ENCODE data around the gene GLCCI1.
"Not testable (repeated sequence)": the region's sequence is repeated elsewhere in the genome, so short reads cannot be mapped to it uniquely, and the experiment has no call there.

The GLCCI1 gene

DNA sequence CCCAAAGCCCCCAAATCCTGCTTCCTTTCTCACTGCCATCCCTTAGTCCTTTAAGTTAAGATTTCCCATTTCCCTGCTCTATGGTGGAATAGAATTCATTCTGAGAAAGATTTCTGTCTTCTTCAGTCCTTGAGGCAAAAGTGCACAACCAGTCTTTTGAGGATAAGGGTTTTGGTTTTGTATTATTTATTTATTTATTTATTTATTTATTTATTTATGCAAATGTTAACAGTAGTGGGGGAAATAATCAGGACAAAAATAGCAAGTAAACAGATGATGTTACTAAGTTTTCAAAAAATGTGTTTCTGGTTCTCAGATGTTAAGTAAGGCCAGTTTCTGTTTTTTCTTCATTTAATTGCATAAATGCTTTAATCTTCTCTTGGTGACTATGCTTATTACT lies 84.2 kb downstream of the GLCCI1 start:
- no peak for DNase-seq

DNA sequence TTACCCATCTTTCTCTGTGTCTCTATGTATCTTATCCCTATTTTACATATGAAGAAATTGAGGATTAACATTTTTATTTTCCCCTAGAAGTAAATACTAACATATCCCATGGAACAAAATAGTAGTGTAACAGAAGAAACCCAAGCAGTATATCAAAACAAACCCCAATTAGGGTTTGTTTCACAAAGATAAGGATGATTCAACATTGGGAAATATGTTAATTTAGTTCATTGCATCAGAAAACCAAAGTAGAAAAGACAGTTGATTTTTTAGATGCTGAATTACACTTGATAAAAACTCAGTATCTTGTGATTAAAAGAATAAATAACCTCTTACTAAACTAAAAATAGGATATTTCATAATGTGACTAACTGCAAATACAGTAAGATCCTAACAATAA lies 87.8 kb downstream of the GLCCI1 start:
- DNase-seq: peak; percentile 50

DNA sequence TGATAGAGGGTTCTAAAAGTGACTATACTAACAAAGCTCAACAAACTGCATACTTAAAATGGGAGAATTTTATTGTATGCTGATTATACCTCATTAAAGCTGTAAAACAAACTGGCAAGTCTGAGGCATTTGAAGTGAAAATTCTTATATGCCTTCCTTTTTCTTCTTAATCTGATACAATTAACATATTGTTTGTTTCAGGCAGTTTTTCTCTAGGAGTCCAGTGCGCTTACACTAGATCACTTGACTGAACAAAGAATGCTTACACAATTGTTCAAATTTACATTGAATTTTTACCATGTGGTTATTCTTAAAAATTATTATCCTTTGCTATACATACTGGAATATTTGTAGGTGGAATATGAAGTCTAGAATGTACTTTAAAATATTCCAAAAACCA lies 89.0 kb downstream of the GLCCI1 start:
- DNase-seq: no peak

DNA sequence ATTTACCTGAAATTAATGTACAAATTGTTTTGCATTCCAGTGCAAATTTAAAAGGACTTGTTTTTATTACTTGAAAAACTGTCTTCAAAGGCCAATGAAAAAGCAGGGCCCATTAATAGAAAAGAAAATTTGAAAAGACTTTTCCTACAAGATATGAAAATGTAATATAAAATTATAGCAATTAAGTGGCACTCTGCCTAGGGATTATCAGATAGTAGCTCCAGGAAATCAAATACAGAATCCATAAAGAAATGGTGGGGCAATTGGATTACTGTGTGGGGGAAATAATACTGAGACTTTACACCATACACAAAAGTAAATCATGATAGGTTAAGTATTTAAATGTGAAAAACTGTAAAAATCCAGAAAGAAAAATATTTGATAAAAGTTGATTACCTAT lies 89.7 kb downstream of the GLCCI1 start:
- DNase-seq: no peak

DNA sequence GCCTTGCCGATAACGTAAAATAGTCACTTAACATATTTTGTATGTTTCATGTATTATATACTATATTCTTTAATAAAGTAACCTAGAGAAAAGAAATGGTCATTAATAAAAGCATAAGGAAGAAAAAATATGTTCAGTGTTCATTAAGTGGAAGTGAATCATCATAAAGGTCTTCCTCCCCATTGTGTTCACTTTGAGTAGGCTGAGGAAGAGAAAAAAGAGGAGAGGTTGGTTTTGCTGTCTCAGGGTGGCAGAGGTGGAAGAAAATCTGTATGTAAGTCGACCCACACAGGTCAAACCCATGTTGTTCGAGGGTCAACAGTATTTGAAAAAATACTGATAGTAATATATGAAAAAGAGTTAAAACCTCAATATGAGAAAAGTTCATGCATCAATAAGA lies 90.3 kb downstream of the GLCCI1 start:
- no peak for DNase-seq

DNA sequence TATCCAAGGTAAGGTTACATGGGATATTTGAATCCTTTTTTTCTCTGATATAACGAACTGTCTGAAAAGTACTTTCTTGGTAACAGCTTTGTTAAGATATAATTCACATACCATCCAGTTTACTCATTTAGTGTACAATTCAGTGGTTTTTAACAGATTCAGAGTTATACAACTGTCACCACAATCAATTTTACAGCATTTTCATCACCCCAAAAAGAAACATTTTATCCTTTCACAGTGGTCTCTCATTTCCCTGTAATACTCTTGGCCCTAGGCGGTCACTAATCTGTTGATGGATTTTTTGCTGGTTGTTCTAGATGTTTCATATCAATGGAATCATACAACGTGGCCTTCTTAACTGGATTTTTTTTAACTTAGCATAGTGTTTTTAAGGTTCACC lies 91.6 kb downstream of the GLCCI1 start:
- DNase-seq: no peak

DNA sequence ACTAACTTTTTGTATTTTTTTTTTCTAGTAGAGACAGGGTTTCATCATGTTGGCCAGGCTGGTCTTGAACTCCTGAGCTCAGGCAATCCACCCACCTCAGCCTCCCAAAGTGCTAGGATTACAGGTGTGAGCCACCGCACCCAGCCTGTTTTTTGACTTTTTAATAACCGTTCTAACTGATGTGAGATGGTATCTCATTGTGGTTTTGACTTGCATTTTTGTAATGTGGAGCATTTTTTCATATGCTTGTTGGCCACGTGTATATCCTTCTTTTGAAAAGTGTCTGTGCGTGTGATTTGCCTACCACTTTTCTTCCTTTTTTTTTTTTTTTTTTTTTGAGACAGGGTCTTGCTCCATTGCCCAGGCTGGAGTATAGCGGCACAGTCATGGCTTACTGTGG lies 94.7 kb downstream of the GLCCI1 start:
- DNase-seq: peak; percentile 25

DNA sequence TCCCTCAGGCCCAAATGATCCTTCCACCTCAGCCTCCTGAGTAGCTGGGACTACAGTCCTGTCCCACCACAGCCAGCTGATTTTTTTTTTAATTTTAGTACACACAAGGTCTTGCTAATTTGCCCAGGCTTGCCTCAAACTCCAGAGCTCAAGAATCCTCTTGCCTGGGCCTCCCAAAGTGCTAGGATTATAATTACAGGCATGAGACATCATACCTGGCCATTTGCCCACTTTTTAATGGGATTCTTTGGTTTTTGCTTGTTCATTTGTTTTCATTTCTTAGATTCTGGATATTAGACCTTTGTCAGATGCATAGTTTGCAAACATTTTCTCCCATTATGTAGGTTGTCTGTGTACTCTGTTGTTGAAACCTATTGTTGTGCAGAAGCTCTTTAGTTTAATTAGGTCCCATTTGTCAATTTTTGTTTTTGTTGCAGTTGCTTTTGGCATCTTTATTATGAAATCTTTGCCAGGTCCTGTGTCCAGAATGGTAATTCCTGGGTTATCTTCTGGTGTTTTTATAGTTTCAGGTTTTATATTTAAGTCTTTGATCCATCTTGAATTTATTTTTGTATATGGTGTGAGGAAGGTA lies 95.2 kb downstream of the GLCCI1 start:
- no peak for DNase-seq

DNA sequence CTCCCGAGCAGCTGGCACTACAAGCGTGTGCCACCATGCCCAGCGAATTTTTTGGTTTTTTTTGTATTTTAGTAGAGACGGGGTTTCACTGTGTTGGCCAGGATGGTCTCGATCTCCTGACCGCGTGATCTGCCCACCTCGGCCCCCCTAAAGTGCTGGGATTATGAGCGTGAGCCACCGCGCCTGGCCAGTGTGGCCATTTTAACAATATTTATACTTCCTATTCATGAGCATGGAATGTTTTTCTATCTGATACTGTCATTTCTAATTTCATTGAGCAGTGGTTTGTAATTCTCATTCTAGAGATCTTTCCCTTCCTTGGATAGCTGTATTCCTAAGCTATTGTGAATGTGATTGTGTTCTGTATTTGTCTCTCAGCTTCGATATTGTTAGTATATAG lies 96.2 kb downstream of the GLCCI1 start:
- DNase-seq: no peak

DNA sequence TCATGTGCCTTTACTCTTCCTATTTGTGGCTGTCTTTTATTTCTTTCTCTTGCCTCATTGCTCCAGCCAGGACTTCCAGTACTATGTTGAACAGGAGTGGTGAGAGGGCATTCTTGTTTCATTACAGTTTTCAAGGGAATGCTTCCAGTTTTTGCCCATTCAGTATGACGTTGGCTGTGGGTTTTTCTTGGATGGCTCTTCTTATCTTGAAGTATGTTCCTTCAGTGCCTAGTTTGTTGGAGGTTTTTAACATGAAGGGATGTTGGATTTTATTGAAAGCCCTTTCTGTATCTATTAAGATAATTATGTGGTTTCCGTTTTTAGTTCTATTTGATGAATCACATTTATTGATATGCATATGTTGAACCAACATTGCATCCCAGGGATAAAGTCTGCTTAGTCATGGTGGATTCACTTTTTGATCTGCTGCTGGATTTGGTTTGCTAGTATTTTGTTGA lies 96.8 kb downstream of the GLCCI1 start:
- DNase-seq: peak; percentile 26

DNA sequence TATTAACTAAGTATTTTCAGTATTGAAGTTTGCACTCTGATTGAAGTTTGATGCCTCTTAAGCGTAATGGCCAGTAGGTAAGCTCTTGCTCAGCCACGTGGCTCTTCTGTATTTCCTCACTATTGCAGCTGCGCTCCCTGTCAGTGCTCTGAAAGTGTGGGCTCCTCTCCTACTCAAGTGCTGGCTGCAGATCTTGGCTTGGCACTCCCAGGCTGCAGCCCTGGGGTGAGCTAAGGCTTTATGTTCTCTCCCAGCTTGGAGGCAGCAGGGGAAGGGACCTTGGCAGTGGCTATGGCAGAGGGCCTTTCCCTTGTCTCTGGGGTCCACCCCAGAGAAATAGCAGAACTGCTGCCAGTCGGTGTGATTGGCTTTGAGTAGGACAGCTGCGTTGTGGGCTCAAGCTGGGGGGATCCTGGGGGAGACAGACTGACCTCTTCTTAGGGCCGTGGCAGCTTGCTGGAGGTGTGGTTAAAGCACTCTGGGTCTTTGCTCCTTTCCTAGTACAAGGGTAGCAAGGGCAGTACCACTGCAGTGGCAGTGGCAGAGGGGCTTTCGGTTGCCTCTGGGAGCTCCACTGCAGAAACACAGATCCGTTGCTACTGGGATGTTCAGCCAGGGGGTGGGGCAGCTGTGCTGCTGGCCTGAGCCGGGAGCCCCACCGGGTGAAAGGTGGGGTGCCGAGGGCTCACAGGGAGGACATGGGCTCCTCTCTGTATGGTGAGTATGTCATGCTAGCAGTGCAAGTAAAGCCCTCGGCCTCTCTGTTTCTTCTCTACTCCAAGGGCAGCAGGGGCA lies 100.5 kb downstream of the GLCCI1 start:
- DNase-seq: no peak

DNA sequence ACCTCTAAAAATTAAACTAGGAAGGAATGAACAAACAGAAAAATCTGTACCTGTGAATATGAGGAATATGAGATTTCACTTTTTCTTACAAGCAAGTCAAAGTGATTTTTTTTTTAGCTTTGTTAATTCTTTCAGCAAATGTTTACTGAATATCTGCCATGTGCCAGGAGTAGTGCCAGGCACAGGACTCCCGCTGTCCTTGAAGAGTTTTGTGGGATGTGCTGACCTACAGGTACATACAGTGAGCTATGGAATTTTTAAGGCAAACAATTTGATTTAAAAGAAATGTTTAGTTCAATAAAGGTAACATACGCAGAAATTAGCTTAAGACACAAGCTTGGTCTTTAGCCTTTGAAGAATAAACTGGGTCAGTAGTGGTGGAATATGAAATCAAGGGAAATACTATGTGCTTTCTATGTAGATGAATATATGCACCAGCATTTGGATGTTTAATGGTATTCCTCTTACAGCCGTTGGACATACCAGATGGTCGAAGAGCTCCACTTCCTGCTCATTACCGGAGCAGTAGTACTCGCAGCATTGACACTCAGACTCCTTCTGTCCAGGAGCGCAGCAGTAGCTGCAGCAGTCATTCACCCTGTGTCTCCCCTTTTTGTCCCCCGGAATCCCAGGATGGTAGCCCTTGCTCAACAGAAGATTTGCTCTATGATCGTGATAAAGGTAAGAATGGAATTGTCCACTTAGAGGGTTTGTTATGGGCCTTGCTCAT lies 102.0 kb downstream of the GLCCI1 start:
- DNase-seq: no peak

DNA sequence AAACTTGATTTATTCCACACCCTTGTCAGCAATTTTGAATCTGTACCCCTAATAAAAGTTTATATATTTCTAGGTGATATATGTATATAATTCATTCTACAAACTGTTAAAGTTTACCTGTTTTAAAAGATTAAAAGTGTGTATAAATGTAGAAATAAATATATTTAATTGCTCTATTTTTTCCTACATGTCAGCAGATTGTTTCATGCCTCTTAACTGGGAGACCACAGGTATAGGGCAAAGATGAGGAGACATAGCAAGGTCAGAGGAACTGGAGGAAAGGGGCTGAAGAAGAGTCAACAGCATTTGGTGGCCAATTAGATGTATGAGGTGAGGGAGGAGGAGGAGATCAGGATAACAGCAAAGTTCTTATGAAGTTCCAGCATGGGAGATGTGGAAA lies 109.8 kb downstream of the GLCCI1 start:
- no peak for DNase-seq

DNA sequence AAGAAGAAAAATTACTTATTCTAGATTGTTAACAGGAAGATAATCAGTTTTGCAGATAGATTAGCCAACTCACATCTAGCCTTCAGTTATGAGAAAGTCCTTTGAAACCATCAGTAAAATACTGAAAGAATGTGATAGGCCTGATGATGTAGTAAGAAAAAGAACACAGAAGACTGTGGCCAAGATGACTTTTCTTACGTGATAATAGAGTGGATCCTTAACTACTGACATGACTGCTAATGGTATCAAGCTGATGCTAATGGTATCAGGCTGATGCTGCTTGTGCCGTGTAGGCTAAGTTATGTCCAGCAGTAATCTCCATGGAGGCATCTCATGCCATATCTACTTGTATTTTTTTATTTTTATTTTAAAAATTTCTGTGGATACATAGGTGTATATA lies 114.2 kb downstream of the GLCCI1 start:
- DNase-seq: no peak

DNA sequence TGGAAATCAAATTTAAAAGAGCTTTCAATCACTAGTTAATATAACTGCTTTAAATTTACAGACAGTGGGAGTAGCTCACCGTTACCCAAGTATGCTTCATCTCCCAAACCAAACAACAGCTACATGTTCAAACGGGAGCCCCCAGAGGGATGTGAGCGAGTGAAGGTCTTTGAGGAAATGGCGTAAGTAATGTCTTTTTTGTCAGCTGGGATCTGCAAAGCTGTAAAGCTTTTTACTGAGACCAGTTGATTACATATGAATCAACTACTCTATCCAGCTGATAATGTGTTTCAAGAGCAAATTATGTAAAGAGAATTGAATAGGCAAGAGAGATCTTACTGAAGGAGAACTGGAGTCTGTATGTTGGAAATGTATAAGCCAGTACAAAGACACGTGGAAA lies 116.2 kb downstream of the GLCCI1 start:
- DNase-seq: no peak

DNA sequence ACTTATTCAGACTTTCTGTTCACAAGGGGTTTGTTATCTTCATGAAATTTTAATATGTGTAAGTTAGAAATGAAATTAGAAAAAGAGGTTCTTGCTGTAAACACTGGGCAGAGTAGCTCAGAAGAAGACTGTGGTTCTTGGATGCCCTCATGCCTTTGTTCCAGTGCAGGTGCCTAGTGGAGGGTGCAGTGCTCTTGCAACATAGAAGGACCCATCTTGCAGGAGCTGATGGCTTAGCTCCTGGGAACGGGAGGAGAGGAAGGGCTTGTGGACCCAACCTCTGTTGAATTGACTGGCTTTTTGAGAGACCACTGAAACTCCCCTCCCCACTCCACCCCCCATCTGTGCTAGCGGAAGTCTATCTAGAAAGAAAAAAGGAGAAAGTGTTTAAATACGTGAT lies 116.8 kb downstream of the GLCCI1 start:
- DNase-seq: no peak

DNA sequence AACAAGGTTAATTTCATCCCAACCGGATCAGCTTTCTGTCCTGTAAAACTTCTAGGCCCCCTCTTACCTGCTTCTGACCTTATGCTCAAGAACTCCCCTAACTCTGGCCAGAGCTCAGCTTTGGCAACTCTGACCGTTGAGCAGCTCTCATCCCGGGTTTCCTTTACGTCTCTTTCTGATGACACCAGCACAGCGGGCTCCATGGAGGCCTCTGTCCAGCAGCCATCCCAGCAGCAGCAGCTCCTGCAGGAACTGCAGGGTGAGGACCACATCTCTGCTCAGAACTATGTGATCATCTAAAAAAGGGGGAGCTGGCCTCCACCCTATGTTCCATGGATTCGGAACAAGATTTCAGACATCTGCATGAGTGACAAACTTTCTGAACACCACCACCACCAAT lies 117.6 kb downstream of the GLCCI1 start:
- DNase-seq: no peak

DNA sequence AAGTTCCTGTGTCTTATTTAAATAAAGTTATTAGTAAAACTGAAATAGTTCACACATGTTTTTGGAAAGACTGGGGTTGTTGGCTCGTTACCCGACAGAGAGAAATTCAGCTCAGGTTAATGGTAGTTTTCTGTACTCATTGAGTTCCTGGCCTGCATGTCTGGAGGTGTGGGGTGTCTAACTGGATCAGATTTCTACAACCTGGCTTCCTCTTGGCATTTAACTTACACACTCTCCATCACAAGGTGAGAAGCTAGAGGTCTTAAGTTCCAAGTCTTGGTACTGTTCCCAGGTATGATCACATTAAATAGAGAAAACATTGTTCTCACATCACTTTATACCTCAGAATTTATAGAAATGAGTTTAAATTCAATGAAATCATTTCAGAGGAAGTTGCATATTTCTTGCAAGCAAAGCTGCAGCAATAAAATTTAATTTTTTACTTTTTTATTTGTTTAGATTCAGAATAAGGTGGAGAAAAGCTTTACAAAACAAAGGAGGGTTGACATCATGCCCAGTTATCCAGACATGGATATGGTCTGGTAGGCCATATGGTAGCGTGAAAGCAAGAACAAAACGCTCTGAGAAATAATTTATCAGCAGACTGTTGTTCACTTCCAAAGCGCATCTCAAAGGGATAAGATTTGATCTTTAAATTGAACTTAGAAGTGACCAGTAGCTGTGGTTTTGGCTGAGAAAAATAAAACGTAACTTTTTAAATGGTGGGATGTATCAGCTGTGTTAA lies 120.6 kb downstream of the GLCCI1 start:
- DNase-seq: no peak

DNA sequence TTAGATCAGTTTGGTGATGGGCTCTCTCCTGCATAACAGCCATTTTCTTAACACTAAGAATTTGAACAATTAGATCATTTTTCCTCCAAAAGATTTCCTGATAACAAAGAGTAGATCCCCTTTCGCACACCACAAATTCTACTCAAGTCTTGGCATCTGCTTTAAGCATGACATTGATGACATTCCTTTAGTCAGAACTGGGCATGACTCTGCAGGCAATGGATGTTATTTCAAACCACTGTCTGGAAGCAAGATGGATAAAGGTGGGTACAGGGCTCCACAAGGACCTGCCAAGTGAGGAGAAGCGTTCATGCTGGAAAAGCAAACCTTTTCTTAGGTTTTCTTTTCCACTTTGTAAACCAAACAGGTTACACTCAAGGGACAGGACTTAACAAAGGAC lies 123.5 kb downstream of the GLCCI1 start:
- no peak for DNase-seq

DNA sequence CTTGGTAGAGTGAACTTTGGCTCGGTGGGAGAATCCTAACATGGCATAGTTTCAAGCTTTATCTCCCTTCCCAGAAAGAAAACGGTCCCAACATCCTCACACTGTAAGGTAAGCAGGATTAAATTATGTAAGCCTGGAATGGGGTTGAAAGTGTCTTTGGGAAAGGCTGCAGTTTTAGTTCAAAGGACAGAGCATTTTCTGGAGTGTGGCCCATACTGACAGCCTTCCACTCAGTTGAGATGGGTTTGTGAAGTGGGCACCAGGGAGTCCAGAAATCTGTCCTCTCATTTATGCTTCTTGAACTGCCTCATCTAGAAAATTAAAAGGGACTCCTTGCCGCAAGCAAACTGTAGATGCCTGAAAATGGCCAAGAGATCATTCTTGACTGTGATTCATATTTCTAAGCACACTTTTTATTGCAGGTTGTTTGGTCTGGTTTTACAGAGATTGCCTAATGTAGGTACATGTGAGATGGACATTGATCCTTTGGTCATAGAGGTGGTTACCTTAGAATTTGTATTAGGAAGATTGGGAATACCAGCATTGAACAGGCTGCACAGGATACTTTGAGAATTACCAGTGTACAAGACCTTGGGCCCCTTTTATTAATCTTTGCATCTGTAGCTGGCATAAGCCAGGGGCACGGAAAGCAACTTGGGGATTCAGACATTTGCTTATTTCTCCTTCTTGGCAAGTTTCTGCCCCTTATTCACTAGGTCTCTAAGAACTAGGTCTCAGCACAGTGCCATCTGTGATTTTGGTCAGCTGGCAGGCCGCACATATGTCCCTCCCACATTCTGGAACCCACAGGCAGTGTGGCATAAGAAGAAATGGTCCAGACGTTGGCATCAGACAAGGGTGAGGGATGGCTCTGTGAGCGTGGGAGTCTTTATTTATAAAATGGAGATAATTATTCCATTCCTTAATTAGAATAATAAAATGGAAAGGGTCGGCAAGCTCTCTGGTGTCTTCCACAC lies 125.9 kb downstream of the GLCCI1 start:
- no peak for DNase-seq

DNA sequence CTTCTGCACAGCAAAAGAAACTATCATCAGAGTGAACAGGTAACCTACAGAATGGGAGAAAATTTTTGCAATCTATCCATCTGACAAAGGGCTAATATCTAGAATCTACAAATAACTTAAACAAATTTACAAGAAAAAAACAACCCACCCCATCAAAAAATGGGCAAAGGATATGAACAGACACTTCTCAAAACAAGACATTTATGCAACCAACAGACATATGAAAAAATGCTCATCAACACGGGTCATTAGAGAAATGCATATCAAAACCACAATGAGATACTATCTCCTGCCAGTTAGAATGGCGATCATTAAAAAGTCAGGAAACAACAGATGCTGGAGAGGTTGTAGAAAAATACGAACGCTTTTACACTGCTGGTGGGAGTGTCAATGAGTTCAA lies 132.7 kb downstream of the GLCCI1 start:
- DNase-seq: not testable (repeated sequence)

DNA sequence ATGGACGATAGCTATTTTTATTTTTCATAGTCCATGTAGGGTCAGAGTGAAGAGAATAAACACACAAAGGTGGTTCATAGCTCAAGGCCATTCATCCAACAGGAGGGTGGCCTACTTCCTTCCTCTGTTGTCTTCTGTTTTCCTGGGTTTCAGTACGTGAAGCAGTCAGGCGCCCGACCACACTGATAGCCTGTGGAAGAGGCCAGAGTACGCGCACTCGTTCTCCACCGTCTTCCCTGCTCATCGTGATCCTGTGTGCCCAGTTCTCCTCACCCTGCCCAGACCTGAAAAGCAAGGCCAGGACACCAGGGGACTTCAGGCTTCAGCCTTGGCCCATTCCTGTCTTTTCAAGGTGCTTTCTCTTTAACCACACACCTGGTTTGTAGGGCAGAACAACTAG lies 134.7 kb downstream of the GLCCI1 start:
- no peak for DNase-seq
